K562 (cell line): ENCODE data around the gene SLC22A23. TPM values are rescaled to one million over a fixed set of nuclear protein-coding genes. Genes with fewer than 3 reads are reported as not detected.

Experiments
- ATAC-seq: fragments of 200-7000 bp; cut with Tn5 transposase; 3 replicates; pipeline ENCODE4 v1.9.1; 2020; ENCODE audit warnings: moderate library complexity
- BruUV-seq: library from RNA; stranded (reverse); fragments of 400-500 nt; replicated peaks from 2 replicates; lab custom pipeline; 2021; lab: Mats Ljungman, UMichigan
- CTCF ChIA-PET: fragments of 300-600 bp; formaldehyde crosslinking; extraction: SDS; loops from one replicate; lab custom pipeline; 2021; ENCODE audit warnings: low intra/inter-chr PET ratio; lab: Yijun Ruan, JAX
- POLR2A ChIA-PET: fragments of 300-600, 350-650 bp; sonication (Branson Sonifier 250); formaldehyde crosslinking; extraction: SDS; loops from one replicate; lab custom pipeline; 2021; ENCODE audit warnings: antibody characterized with exemption, inconsistent platforms; lab: Yijun Ruan, JAX
- DNase-seq, 4 experiments: peaks; one replicate each; pipeline versions ENCODE4 v3.0.0 to v3.0.0-alpha.2; 2011 to 2018; ENCODE audit warnings: low spot score in 3 of 4, mixed read lengths in 3 of 4; ENCODE audit errors: extremely low read depth in 1 of 4
- FAIRE-seq: peaks from 2 replicates; lab custom pipeline; 2011; peaks lifted over from hg19 to GRCh38; lab: Jason Lieb, UNC
- H2AFZ ChIP-seq: 2 replicates; pipeline ENCODE4 v1.6.0; 2011; ENCODE audit warnings: low read depth, low read length, control low read depth, inconsistent platforms
- H3K27ac ChIP-seq: fragments of 200-600 bp; 3 replicates; pipeline ENCODE4 v1.8.0; 2011; ENCODE audit warnings: low read depth, mild to moderate bottlenecking, control low read depth, inconsistent platforms, low read length, moderate library complexity, mixed read lengths; ENCODE audit errors: extremely low read depth
- H3K27me3 ChIP-seq, 2 experiments: fragments of 300-600 bp in 1 of 2; 2 replicates in 1 of 2; 3 replicates in 1 of 2; pipeline versions ENCODE4 v1.6.0 to v1.8.0; 2011; ENCODE audit warnings: inconsistent platforms in 2 of 2, low read length in 2 of 2, mild to moderate bottlenecking in 1 of 2, mixed read lengths in 1 of 2, moderate library complexity in 1 of 2; ENCODE audit not compliant: control insufficient read depth in 2 of 2, insufficient read depth in 2 of 2
- H3K36me3 ChIP-seq: fragments of 300-600 bp; 3 replicates; pipeline ENCODE4 v1.8.0; 2011; ENCODE audit warnings: mild to moderate bottlenecking, low read length, inconsistent platforms; ENCODE audit not compliant: control insufficient read depth, insufficient read depth
- H3K4me1 ChIP-seq, 2 experiments: fragments of 200-600 bp in 1 of 2; replicated peaks in 1 of 2; 2 replicates in 1 of 2; 3 replicates in 1 of 2; pipeline versions ENCODE4 v1.5.1 to v1.8.0; 2011; ENCODE audit warnings: inconsistent platforms in 2 of 2, low read length in 2 of 2, mild to moderate bottlenecking in 1 of 2, mixed read lengths in 1 of 2, moderate library complexity in 1 of 2; ENCODE audit not compliant: control insufficient read depth in 2 of 2, insufficient read depth in 2 of 2
- H3K4me2 ChIP-seq: 2 replicates; pipeline ENCODE4 v1.6.1; 2011; ENCODE audit warnings: low read length, control low read depth, inconsistent platforms, mixed read lengths; ENCODE audit not compliant: insufficient read depth
- H3K4me3 ChIP-seq: fragments of 200-600 bp; sonication (generic), shearing (Covaris generic); 2 replicates; pipeline ENCODE4 v1.5.1; 2016; ENCODE audit warnings: control low read depth, inconsistent platforms
- H3K79me2 ChIP-seq: fragments of 200-600 bp; 3 replicates; pipeline ENCODE4 v1.8.0; 2011; ENCODE audit warnings: low read length, inconsistent platforms; ENCODE audit not compliant: control insufficient read depth, insufficient read depth
- H3K9ac ChIP-seq, 2 experiments: 2 replicates each; pipeline versions ENCODE4 v1.6.0 to v1.6.1; 2011; ENCODE audit warnings: low read depth in 2 of 2, low read length in 2 of 2, control low read depth in 1 of 2, inconsistent platforms in 1 of 2, mild to moderate bottlenecking in 1 of 2, mixed read lengths in 1 of 2; ENCODE audit not compliant: insufficient read depth in 1 of 2
- H3K9me1 ChIP-seq: one replicate; pipeline ENCODE4 v1.6.0; 2011; ENCODE audit warnings: inconsistent platforms, mild to moderate bottlenecking, low read length, moderate library complexity; ENCODE audit not compliant: control insufficient read depth, insufficient read depth
- H3K9me3 ChIP-seq: replicated peaks from 2 replicates; pipeline ENCODE4 v1.5.1; 2011; ENCODE audit warnings: low read depth, low read length, inconsistent platforms; ENCODE audit not compliant: control insufficient read depth, insufficient read depth
- H4K20me1 ChIP-seq: replicated peaks from 2 replicates; pipeline ENCODE4 v1.6.1; 2011; ENCODE audit warnings: low read length, inconsistent platforms, mixed read lengths; ENCODE audit not compliant: control insufficient read depth, insufficient read depth
- BCL6 ChIP-seq: fragments of 250-450 bp; sonication (Bioruptor Pico); IDR thresholded peaks from 2 replicates; pipeline ENCODE4 v1.4.0; 2020
- CC2D1A ChIP-seq: fragments of 450-650 bp; IDR thresholded peaks from 2 replicates; pipeline ENCODE4 v1.6.1; 2017; ENCODE audit warnings: mild to moderate bottlenecking
- FOXA1 ChIP-seq: fragments of 450-650 bp; IDR thresholded peaks from 2 replicates; pipeline ENCODE4 v1.6.1; 2016; ENCODE audit warnings: mild to moderate bottlenecking, borderline replicate concordance
- LARP7 ChIP-seq: fragments of 450-650 bp; IDR thresholded peaks from 2 replicates; pipeline ENCODE4 v1.6.1; 2016
- MAFF ChIP-seq: IDR thresholded peaks from 2 replicates; pipeline ENCODE4 v1.6.1; 2012; ENCODE audit warnings: low read length, improper control_type of control experiment
- NFIX ChIP-seq: fragments of 250-450 bp; sonication (Bioruptor Pico); IDR thresholded peaks from 2 replicates; pipeline ENCODE4 v1.4.0; 2020; ENCODE audit warnings: low read depth, mild to moderate bottlenecking, moderate library complexity
- PHTF2 ChIP-seq: fragments of 250-450 bp; sonication (Bioruptor Pico); IDR thresholded peaks from 2 replicates; pipeline ENCODE4 v1.5.0; 2021; ENCODE audit warnings: mild to moderate bottlenecking
- RBBP5 ChIP-seq: fragments of 200-600 bp; sonication (generic); IDR thresholded peaks from 2 replicates; pipeline ENCODE4 v1.6.1; 2012; ENCODE audit warnings: borderline replicate concordance, mild to moderate bottlenecking, low read length, control low read depth, inconsistent platforms; ENCODE audit not compliant: insufficient read depth, poor library complexity, severe bottlenecking
- RUNX1 ChIP-seq: sonication (generic); IDR thresholded peaks from 2 replicates; pipeline ENCODE4 v1.6.1; 2016; ENCODE audit warnings: antibody characterized with exemption, low read depth
- USF1 ChIP-seq: sonication (generic); formaldehyde crosslinking; IDR thresholded peaks from 2 replicates; pipeline ENCODE4 v1.9.0; 2022; ENCODE audit warnings: mild to moderate bottlenecking, missing genetic modification reagents
- WHSC1 ChIP-seq: IDR thresholded peaks from one replicate; pipeline ENCODE4 v1.6.1; 2012; ENCODE audit warnings: low read length, control low read depth, inconsistent platforms
- ZBTB26 ChIP-seq: fragments of 450-650 bp; formaldehyde crosslinking; IDR thresholded peaks from 2 replicates; pipeline ENCODE4 v1.4.0; 2022; ENCODE audit warnings: missing genetic modification characterization
- ZBTB43 ChIP-seq: sonication (generic); formaldehyde crosslinking; IDR thresholded peaks from 2 replicates; pipeline ENCODE4 v1.8.0; 2023; ENCODE audit warnings: mild to moderate bottlenecking, missing genetic modification reagents
- ZBTB9 ChIP-seq: fragments of 450-650 bp; formaldehyde crosslinking; IDR thresholded peaks from 2 replicates; pipeline ENCODE4 v1.4.0; 2020; ENCODE audit warnings: mild to moderate bottlenecking, moderate library complexity
- ZKSCAN1 ChIP-seq: fragments of 150-350 bp; IDR thresholded peaks from 2 replicates; pipeline ENCODE4 v1.6.1; 2016; ENCODE audit warnings: low read depth, low read length
- ZNF324 ChIP-seq: fragments of 250-450 bp; sonication (Bioruptor Pico); IDR thresholded peaks from 2 replicates; pipeline ENCODE4 v1.4.0; 2020; ENCODE audit warnings: mild to moderate bottlenecking
- ZNF436 ChIP-seq: fragments of 250-450, 450-650 bp; sonication (Bioruptor Pico); formaldehyde crosslinking; IDR thresholded peaks from 2 replicates; pipeline ENCODE4 v1.7.0; 2020; ENCODE audit warnings: mild to moderate bottlenecking
- ZNF699 ChIP-seq: fragments of 250-450 bp; sonication (Bioruptor Pico); IDR thresholded peaks from 2 replicates; pipeline ENCODE4 v1.8.0; 2021; ENCODE audit warnings: mild to moderate bottlenecking, moderate library complexity; ENCODE audit not compliant: insufficient replicate concordance
- ZNF76 ChIP-seq: fragments of 250-450 bp; sonication (Bioruptor Pico); IDR thresholded peaks from 2 replicates; pipeline ENCODE4 v1.4.0; 2020; ENCODE audit warnings: mild to moderate bottlenecking, moderate library complexity, borderline replicate concordance
- ZNF764 ChIP-seq: fragments of 250-450 bp; sonication (Bioruptor Pico); IDR thresholded peaks from 2 replicates; pipeline ENCODE4 v1.4.0; 2020; ENCODE audit warnings: low read depth, mild to moderate bottlenecking, moderate library complexity
- WGBS: fragments of 100-300 bp; shearing (Covaris generic); methylation state at CpG from one replicate; pipeline ENCODE4 v1.1.6; 2016; ENCODE audit warnings: low coverage, mixed read lengths; ENCODE audit not compliant: insufficient coverage; ENCODE audit errors: missing lambda C conversion rate; 5-methylcytosine and 5-hydroxymethylcytosine counted together
- in situ Hi-C: fragments of 300-500 bp; cut with MboI; formaldehyde crosslinking; loops from 4 replicates; pipeline ENCODE4 v1.15.0; 2018; ENCODE audit warnings: inconsistent platforms, mixed read lengths
- intact Hi-C: fragments of 100-400 bp; cut with micrococcal nuclease; formaldehyde crosslinking; loops from 2 replicates; pipeline ENCODE4 v1.14.2; 2022
- polyA plus RNA-seq, 8 experiments: library from polyadenylated mRNA; depleted of rRNA in 4 of 8; stranded (reverse) in 5 of 8; unstranded in 3 of 8; fragments of >200 nt; fragmentation: Nextera tagmentation in 2 of 8; fragmentation: Illumina TruSeq in 1 of 8; extraction: Ambion mirVana in 2 of 8; extraction: Trizol in 1 of 8; gene quantifications; 2 replicates each; pipeline versions ENCODE4 v1.2.1 to v1.2.3, GENCODE V29; 2011 to 2014; ENCODE audit warnings: inconsistent platforms in 1 of 8, missing spikeins in 1 of 8
- total RNA-seq, 7 experiments: library from RNA; depleted of rRNA in 6 of 7; stranded (reverse); fragments of >200 nt in 6 of 7; fragmentation: Illumina TruSeq in 2 of 7; extraction: Trizol in 2 of 7; gene quantifications; 2 replicates each; pipeline versions ENCODE4 v1.2.1 to v1.2.3, GENCODE V29; 2011 to 2021; ENCODE audit warnings: low replicate concordance in 1 of 7

Gene SLC22A23
- total and polyA plus RNA-seq, 9 of the 15 experiments (the other 6 are each of a cell fraction or from before 2014, with no cell fraction given) = 0.30 to 8.7 (median 2.5) TPM

GRCh38 chr6:3358413-3359100 lies 98.3 kb downstream of the SLC22A23 start:
- BruUV-seq = no TSS peak

More at GRCh38 chr6:3358413-3359100, 98.3 kb downstream of the SLC22A23 start:
- Histone ChIP-seq H3K9ac (no peak overlapping the region), H2AFZ (0 out of 2 replicates have a peak overlapping the region, but pooled peaks have one; percentile 3), H3K4me1 (peaks cover 29 to 47% of the 10 kb centered on the region in 2 experiments), H3K79me2 (peaks cover 6% of the 10 kb centered on the region; the same call in 1 of the 3 replicates), H3K4me3 (no peak overlapping the region), H3K27me3 (no peaks in the 10 kb centered on the region), H3K36me3 (no peaks in the 10 kb centered on the region), H4K20me1 (no peaks in the 10 kb centered on the region), H3K4me2 (no peak overlapping the region), H3K27ac (no peak overlapping the region), H3K9me1 (no peaks in the 10 kb centered on the region), H3K9me3 (no peaks in the 10 kb centered on the region)
- CTCF ChIA-PET = no interaction called here
- WGBS = 79% methylated on average over 14 of the region's 14 CpGs
- POLR2A ChIA-PET = interaction anchor here (0.5 to 1.5 kb wide), 3 partner anchors 17 to 204 kb away, joined by 3 read pairs; no protein-coding TSS in a partner anchor
- FAIRE-seq (no peak), ATAC-seq (no peak), DNase-seq (no peak)
- in situ Hi-C loops = no loop called here
- intact Hi-C loops = loop anchor here (10.0 kb wide), 1 partner anchor 666 kb away; a partner anchor contains a TSS
- no peak for TF ChIP-seq WHSC1
- TF ChIP-seq ZBTB26 (CRISPR knock-in tag) = no peak
- TF ChIP-seq ZBTB9 (CRISPR knock-in tag) = no peak
- TF ChIP-seq ZNF699 = no peak
- no peak for TF ChIP-seq ZNF76 (CRISPR knock-in tag)
- no peak for TF ChIP-seq USF1
- no peak for TF ChIP-seq ZNF324 (CRISPR knock-in tag)
- no peak for TF ChIP-seq MAFF
- TF ChIP-seq BCL6 = no peak
- TF ChIP-seq LARP7 = no peak
- TF ChIP-seq PHTF2 (CRISPR knock-in tag) = no peak
- no peak for TF ChIP-seq ZNF436 (CRISPR knock-in tag)
- TF ChIP-seq ZKSCAN1 = no peak
- TF ChIP-seq NFIX (CRISPR knock-in tag) = no peak
- TF ChIP-seq ZBTB43 (CRISPR knock-in tag) = no peak
- no peak for TF ChIP-seq FOXA1
- TF ChIP-seq ZNF764 (CRISPR knock-in tag) = no peak
- TF ChIP-seq RUNX1 = no peak
- TF ChIP-seq CC2D1A = no peak
- no peak for TF ChIP-seq RBBP5
